Esophagus muscularis mucosa (tissue), 4 donors: ENCODE data around the gene CDKN2B-AS1. TPM values are rescaled to one million over a fixed set of nuclear protein-coding genes. Genes with fewer than 3 reads are reported as not detected.

Source experiments
- DNase-seq: peaks from one replicate; pipeline ENCODE4 v3.0.0-alpha.2; 2017; ENCODE audit errors: extremely low spot score
- H3K27ac ChIP-seq, 4 donors: fragments of 200-600 bp; sonication (generic); replicated peaks in 1 of 4; 1 replicate in 3 of 4; 2 replicates in 1 of 4; pipeline ENCODE4 v1.5.1; 2016 to 2019; ENCODE audit warnings: mild to moderate bottlenecking in 1 of 4
- H3K27me3 ChIP-seq, 4 donors: fragments of 200-600 bp; sonication (generic); one replicate each; pipeline versions ENCODE4 v1.5.1 to v1.6.0; 2016 to 2019
- H3K36me3 ChIP-seq, 4 donors: fragments of 200-600 bp; sonication (generic); one replicate each; pipeline ENCODE4 v1.5.1; 2016 to 2019
- H3K4me1 ChIP-seq, 4 donors: fragments of 200-600 bp; sonication (generic); one replicate each; pipeline ENCODE4 v1.5.1; 2016 to 2019
- H3K4me3 ChIP-seq, 4 donors: fragments of 200-600 bp; sonication (generic); 1 replicate in 2 of 4; 2 replicates in 2 of 4; pipeline ENCODE4 v1.5.1; 2016 to 2019; ENCODE audit warnings: mild to moderate bottlenecking in 4 of 4, moderate library complexity in 1 of 4
- H3K9me3 ChIP-seq, 4 donors: fragments of 200-600 bp; sonication (generic); 1 replicate in 3 of 4; 2 replicates in 1 of 4; pipeline ENCODE4 v1.5.1; 2016 to 2019
- CTCF ChIP-seq, 3 experiments: fragments of 200-600 bp in 2 of 3; fragments of 450-650 bp in 1 of 3; sonication (generic) in 2 of 3; IDR thresholded peaks; one replicate each; pipeline ENCODE4 v1.5.1; 2017 to 2019; ENCODE audit warnings: antibody characterized with exemption in 3 of 3, mild to moderate bottlenecking in 2 of 3, moderate library complexity in 1 of 3
- EP300 ChIP-seq: sonication (generic); formaldehyde crosslinking; IDR thresholded peaks from one replicate; pipeline ENCODE4 v1.6.1; 2017; ENCODE audit warnings: antibody characterized with exemption
- POLR2A ChIP-seq: fragments of 450-650 bp; IDR thresholded peaks from one replicate; pipeline ENCODE4 v1.6.1; 2017; ENCODE audit warnings: antibody characterized with exemption, moderate library complexity, mild to moderate bottlenecking, low read depth
- POLR2AphosphoS5 ChIP-seq, 2 donors: sonication (generic); formaldehyde crosslinking; IDR thresholded peaks; one replicate each; pipeline ENCODE4 v1.6.1; 2017; ENCODE audit warnings: antibody characterized with exemption in 2 of 2
- WGBS: methylation state at CpG from one replicate; pipeline ENCODE4 v1.1.5; 2018; 5-methylcytosine and 5-hydroxymethylcytosine counted together
- intact Hi-C: fragments of 100-400 bp; cut with DNase I; formaldehyde crosslinking; loops from one replicate; pipeline ENCODE4 v1.15.1; 2023
- total RNA-seq, 4 donors: library from RNA; depleted of rRNA; stranded (reverse); fragments of >200 nt; gene quantifications; one replicate each; pipeline versions ENCODE4 v1.1.0 to v1.2.1, GENCODE V29; 2016

The CDKN2B-AS1 gene
- total RNA-seq, 4 donors from 2014 or later = 0.52 to 1.3 (median 0.85) TPM

DNA sequence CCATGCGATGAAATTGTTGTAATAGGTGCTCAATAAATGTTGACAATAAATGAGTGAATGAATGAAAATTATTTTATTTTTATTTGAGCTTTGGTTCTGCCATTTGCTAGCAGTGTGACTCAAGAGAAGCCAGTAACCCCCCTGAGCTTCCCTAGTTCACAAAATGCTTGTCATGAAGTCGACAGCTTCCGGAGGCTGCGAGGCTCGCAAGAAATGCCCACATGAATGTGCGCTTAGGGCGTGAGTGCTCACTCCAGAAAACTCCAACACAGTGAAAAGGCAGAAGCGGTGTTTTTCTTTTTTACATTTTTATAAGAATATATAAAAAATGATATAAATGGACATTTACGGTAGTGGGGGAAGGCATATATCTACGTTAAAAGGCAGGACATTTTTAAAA, 26.9 kb upstream of the CDKN2B-AS1 start:
- no peaks in the 10 kb centered on the region for H3K36me3 ChIP-seq
- H3K27me3 ChIP-seq = peaks cover 11 to 100% (median 79%) of the 10 kb centered on the region in 4 donors
- TF ChIP-seq EP300 (no peak), POLR2A (no peak), POLR2AphosphoS5 (IDR thresholded peaks at IDR 0.05) (no peak), CTCF (IDR thresholded peaks at IDR 0.05) (no peak)
- intact Hi-C loops = no loop called here
- 35% methylated on average over 10 of the region's 10 CpGs for WGBS
- no peak overlapping the region for H3K4me3 ChIP-seq
- H3K9me3 ChIP-seq = peaks cover 0 to 3% (median 0%) of the 10 kb centered on the region in 4 donors
- H3K4me1 ChIP-seq = peaks cover 13 to 43% (median 35%) of the 10 kb centered on the region in 4 donors
- no peak for DNase-seq
- no peak overlapping the region for H3K27ac ChIP-seq

GRCh38 chr9:21968331-21969010, 26.1 kb upstream of the CDKN2B-AS1 start:
- Histone ChIP-seq H3K27ac (no peak overlapping the region), H3K9me3 (peaks cover 0 to 2% (median 0%) of the 10 kb centered on the region in 4 donors), H3K36me3 (no peaks in the 10 kb centered on the region), H3K27me3 (peaks cover 11 to 100% (median 87%) of the 10 kb centered on the region in 4 donors), H3K4me1 (peaks cover 13 to 43% (median 35%) of the 10 kb centered on the region in 4 donors), H3K4me3 (no peak overlapping the region)
- intact Hi-C loops = no loop called here
- TF ChIP-seq POLR2AphosphoS5 (IDR thresholded peaks at IDR 0.05) (no peak), POLR2A (no peak), EP300 (no peak), CTCF (IDR thresholded peaks at IDR 0.05) (no peak)
- no peak for DNase-seq
- WGBS = 7% methylated on average over 41 of the region's 41 CpGs

GRCh38 chr9:21969011-21969940, 25.3 kb upstream of the CDKN2B-AS1 start:
- H3K9me3 ChIP-seq = no peaks in the 10 kb centered on the region
- no peak for DNase-seq
- no peak overlapping the region for H3K27ac ChIP-seq
- peaks cover 13 to 45% (median 40%) of the 10 kb centered on the region in 4 donors for H3K4me1 ChIP-seq
- TF ChIP-seq CTCF (IDR thresholded peaks at IDR 0.05) = no peak
- TF ChIP-seq POLR2A = no peak
- TF ChIP-seq EP300 = no peak
- TF ChIP-seq POLR2AphosphoS5 (IDR thresholded peaks at IDR 0.05) = no peak
- WGBS = 11% methylated on average over 28 of the region's 28 CpGs
- intact Hi-C loops = no loop called here
- H3K27me3 ChIP-seq = peaks cover 19 to 100% (median 95%) of the 10 kb centered on the region in 4 donors
- H3K4me3 ChIP-seq = no peak overlapping the region
- H3K36me3 ChIP-seq = no peaks in the 10 kb centered on the region

DNA sequence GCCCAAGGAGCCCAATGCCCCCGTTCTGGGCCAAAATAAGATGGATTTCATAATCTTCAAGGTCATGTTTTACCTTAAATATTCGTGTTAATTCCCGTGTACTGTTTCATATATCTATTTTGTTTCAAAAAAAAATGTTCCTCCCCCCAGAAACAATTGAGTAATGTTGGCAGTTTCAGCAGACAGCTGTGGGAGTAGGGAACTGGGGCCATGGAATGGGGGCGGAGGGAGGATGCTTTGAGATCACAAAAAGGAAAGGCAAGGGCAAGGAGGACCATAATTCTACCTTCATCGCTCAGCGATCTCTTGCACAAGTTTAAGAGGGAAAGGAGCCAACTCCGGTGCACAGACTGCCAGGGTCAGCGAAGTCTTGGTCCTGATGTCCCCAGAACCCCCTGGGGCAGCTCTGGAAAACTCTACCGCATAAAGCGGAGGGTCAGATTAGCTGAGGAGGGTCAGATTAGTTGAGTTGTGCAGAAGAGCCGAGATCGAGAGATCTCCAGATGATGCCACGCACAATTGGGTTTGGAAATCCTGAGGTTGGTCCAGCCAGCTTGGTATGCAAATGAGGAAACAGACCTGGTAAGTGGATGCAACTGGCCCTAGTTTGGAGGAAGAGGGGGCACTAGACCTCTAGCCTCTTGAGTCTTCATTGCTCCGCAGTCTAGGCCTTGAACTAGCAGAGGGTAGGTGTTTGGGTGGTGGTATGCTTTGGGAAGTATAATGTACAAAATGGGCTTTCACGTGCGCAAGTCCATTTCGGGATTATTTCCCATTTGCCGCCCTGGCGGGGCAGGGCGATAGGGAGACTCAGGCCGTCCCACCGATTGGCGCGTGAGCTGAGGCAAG, 24.4 kb upstream of the CDKN2B-AS1 start:
- H3K27me3 ChIP-seq = peaks cover 25 to 100% (median 98%) of the 10 kb centered on the region in 4 donors
- DNase-seq = no peak
- H3K4me1 ChIP-seq = peaks cover 16 to 49% (median 43%) of the 10 kb centered on the region in 4 donors
- 28% methylated on average over 24 of the region's 24 CpGs for WGBS
- TF ChIP-seq POLR2AphosphoS5 (IDR thresholded peaks at IDR 0.05) = no peak
- no peak for TF ChIP-seq POLR2A
- TF ChIP-seq EP300 = no peak
- no peak for TF ChIP-seq CTCF (IDR thresholded peaks at IDR 0.05)
- H3K4me3 ChIP-seq = no peak overlapping the region
- no peaks in the 10 kb centered on the region for H3K9me3 ChIP-seq
- intact Hi-C loops = no loop called here
- no peaks in the 10 kb centered on the region for H3K36me3 ChIP-seq
- no peak overlapping the region for H3K27ac ChIP-seq
